ENCODE results near the gene LEMD2.
A peak's percentile ranks its signal among the peaks of the same experiment; 100 is the strongest.

Gene LEMD2

GRCh38 chr6:33744001-33744848 is 44.7 kb downstream of the LEMD2 start:
- Histone ChIP-seq H3K36me3 (ENCODE audit: insufficient read depth, low read length) (no peaks in the 10 kb centered on the region), H3K27me3 (ENCODE audit: insufficient read depth, low read length, poor library complexity, severe bottlenecking) (no peaks in the 10 kb centered on the region), H4K20me1 (ENCODE audit: insufficient read depth, low read length, poor library complexity, severe bottlenecking) (no peaks in the 10 kb centered on the region), H3K9ac (ENCODE audit: low read depth, low read length, poor library complexity, severe bottlenecking) (peak overlapping the region; percentile 59), H3K9me2 (replicated peaks; ENCODE audit: low read depth, low read length) (no peaks in the 10 kb centered on the region), H3K9me3 (ENCODE audit: insufficient read depth, low read depth, low read length) (no peaks in the 10 kb centered on the region), H3K4me1 (ENCODE audit: insufficient read depth, low read length, poor library complexity, severe bottlenecking) (peaks cover 18% of the 10 kb centered on the region), H3K79me2 (ENCODE audit: insufficient read depth, low read length) (no peaks in the 10 kb centered on the region), H2AFZ (ENCODE audit: low read length) (no peak overlapping the region), H3K4me3 (ENCODE audit: low read length, poor library complexity, severe bottlenecking) (no peak overlapping the region), H3F3A (ENCODE audit: low read depth) (no peaks in the 10 kb centered on the region), H3K4me2 (ENCODE audit: low read depth, low read length, poor library complexity, severe bottlenecking) (no peak overlapping the region)
- TF ChIP-seq CTCF (conservative IDR thresholded peaks at IDR 0.05; ENCODE audit: low read length) (peak; percentile 96), EZH2phosphoT487 (IDR thresholded peaks at IDR 0.05; ENCODE audit: borderline replicate concordance) (no peak)

GRCh38 chr6:33742837-33743236 is 46.1 kb downstream of the LEMD2 start:
- Histone ChIP-seq H2AFZ (ENCODE audit: low read length) (no peak overlapping the region), H3K27me3 (ENCODE audit: insufficient read depth, low read length, poor library complexity, severe bottlenecking) (no peaks in the 10 kb centered on the region), H3K4me2 (ENCODE audit: low read depth, low read length, poor library complexity, severe bottlenecking) (no peak overlapping the region), H3K9me3 (ENCODE audit: insufficient read depth, low read depth, low read length) (no peaks in the 10 kb centered on the region), H3K9ac (ENCODE audit: low read depth, low read length, poor library complexity, severe bottlenecking) (no peak overlapping the region), H4K20me1 (ENCODE audit: insufficient read depth, low read length, poor library complexity, severe bottlenecking) (no peaks in the 10 kb centered on the region), H3F3A (ENCODE audit: low read depth) (no peaks in the 10 kb centered on the region), H3K36me3 (ENCODE audit: insufficient read depth, low read length) (no peaks in the 10 kb centered on the region), H3K79me2 (ENCODE audit: insufficient read depth, low read length) (no peaks in the 10 kb centered on the region), H3K4me1 (ENCODE audit: insufficient read depth, low read length, poor library complexity, severe bottlenecking) (peaks cover 18% of the 10 kb centered on the region), H3K4me3 (ENCODE audit: low read length, poor library complexity, severe bottlenecking) (no peak overlapping the region), H3K9me2 (replicated peaks; ENCODE audit: low read depth, low read length) (no peaks in the 10 kb centered on the region)
- TF ChIP-seq EZH2phosphoT487 (IDR thresholded peaks at IDR 0.05; ENCODE audit: borderline replicate concordance) (no peak), CTCF (conservative IDR thresholded peaks at IDR 0.05; ENCODE audit: low read length) (no peak)

DNA sequence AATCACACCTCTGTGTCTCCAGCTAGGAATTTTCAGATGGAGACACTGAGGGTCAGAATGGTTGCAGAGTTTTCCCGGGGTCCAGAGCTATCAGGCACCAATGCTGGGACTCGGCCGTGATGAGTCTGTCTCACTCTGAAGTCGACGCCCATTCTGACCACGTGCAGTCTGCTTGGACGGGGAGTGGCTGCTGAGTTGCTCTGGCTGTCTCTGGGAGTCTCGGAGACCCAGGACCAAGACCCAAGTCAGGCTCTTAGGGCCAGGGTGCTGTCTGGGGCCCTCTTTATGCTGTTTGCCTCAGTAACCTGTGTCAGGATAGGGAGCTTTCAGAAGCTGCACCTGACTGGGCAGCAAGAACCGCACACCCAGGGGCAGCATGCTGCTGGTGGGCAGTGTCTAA is 46.8 kb downstream of the LEMD2 start:
- H3K36me3 ChIP-seq (ENCODE audit: insufficient read depth, low read length): no peaks in the 10 kb centered on the region
- H3K4me3 ChIP-seq (ENCODE audit: low read length, poor library complexity, severe bottlenecking): no peak overlapping the region
- H4K20me1 ChIP-seq (ENCODE audit: insufficient read depth, low read length, poor library complexity, severe bottlenecking): no peaks in the 10 kb centered on the region
- H3K9me3 ChIP-seq (ENCODE audit: insufficient read depth, low read depth, low read length): no peaks in the 10 kb centered on the region
- no peaks in the 10 kb centered on the region for H3K79me2 ChIP-seq (ENCODE audit: insufficient read depth, low read length)
- no peak overlapping the region for H2AFZ ChIP-seq (ENCODE audit: low read length)
- no peak overlapping the region for H3K9ac ChIP-seq (ENCODE audit: low read depth, low read length, poor library complexity, severe bottlenecking)
- TF ChIP-seq CTCF (conservative IDR thresholded peaks at IDR 0.05; ENCODE audit: low read length) (no peak), EZH2phosphoT487 (IDR thresholded peaks at IDR 0.05; ENCODE audit: borderline replicate concordance) (no peak)
- H3K9me2 ChIP-seq (replicated peaks; ENCODE audit: low read depth, low read length): no peaks in the 10 kb centered on the region
- H3K4me2 ChIP-seq (ENCODE audit: low read depth, low read length, poor library complexity, severe bottlenecking): no peak overlapping the region
- no peaks in the 10 kb centered on the region for H3F3A ChIP-seq (ENCODE audit: low read depth)
- no peaks in the 10 kb centered on the region for H3K27me3 ChIP-seq (ENCODE audit: insufficient read depth, low read length, poor library complexity, severe bottlenecking)
- peaks cover 18% of the 10 kb centered on the region for H3K4me1 ChIP-seq (ENCODE audit: insufficient read depth, low read length, poor library complexity, severe bottlenecking)
